Measurements from ENCODE around the gene CCDC178. TPM values are rescaled to one million over a fixed set of nuclear protein-coding genes. Genes with fewer than 3 reads are reported as not detected.

CCDC178 gene
- total RNA-seq, 1 experiment from 2014 or later: not detected

DNA sequence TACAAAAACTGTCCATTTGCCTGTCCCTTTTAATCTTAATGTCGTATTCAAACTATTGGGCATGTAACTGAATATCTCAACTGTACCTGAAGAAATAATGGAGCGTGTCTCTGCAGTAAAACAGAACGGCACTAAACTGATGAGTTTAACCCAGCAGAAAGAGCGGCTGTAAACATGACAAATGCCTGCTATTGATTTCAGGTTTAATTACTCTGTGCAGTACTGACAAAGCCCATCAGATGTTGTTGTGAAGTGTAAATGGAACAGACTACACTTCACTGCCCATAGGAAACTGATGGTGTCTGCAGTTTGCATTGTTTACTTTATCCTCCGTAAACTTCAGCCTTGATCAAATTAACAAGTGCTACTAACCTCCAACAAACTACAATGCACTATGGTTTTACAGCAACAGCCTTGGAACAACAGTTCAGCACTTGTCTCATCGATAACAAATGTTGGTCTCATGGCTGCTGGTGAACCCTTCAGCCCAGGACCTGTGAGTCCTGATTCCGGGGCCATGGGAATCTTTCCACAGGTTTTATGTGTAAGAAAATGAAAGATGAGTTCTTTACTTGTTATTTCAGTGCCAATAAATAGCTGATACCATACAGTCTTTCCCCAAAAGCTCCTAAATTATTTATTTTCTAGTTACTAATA lies 316.5 kb downstream of the CCDC178 start:
- DNase-seq (ENCODE audit: low spot score): no peak

DNA sequence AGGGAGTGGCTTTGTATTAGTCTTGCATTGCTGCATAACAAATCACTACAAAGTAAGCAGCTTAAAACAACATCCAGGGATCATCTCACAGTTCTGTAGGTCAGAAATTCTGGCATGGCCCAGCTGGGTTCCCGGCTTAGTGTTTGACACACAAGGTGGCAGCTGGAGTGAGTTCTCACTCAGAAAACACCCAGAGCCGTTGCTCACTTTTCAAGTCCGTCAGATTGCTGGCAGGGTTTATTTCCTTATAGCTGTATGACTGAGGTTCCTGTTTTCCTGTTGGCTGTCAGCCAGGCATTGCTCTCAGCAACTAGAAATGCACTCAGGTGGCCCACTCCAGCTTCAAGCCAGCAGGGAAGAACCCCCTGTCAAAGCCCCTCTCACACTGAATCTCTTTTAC lies 324.1 kb downstream of the CCDC178 start:
- peak; percentile 61 for DNase-seq (ENCODE audit: low spot score)

DNA sequence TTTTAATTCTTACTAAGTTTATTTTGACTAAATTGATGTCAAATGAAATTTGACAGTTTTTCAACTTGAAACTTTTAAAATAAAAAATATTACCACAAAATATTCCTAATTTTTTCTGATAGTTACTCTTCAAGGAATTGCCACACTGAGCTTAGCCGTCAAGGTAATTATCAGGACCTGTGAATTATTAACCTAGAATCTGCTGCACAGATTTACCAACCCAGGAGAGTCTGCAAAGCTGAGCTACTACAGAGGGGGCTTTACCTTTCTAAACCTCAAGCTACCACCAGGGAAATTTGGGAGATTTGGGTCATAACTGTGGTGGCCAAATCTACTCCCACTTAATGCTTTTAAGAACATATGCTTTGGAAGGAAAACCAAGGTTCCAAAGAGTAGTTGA lies 324.6 kb downstream of the CCDC178 start:
- DNase-seq (ENCODE audit: low spot score): peak; percentile 3

DNA sequence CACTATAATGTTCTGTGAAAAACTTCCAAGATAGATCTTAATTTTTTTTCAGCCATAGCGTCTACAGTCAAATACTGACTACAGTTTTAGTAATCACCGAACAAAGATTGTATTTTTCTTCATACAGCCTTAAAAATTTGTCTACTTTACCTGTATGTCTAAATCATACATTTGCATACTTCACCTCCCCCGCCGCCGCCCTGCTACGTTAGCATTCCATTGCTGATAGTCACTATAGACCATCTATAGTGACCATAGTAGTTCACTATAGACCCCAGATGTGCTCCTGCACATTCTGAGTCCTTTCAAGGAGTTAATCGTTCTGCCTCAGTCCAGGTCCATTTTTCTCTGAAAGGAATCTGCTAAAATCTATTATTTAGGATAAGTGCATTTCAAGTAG lies 325.0 kb downstream of the CCDC178 start:
- no peak for DNase-seq (ENCODE audit: low spot score)

DNA sequence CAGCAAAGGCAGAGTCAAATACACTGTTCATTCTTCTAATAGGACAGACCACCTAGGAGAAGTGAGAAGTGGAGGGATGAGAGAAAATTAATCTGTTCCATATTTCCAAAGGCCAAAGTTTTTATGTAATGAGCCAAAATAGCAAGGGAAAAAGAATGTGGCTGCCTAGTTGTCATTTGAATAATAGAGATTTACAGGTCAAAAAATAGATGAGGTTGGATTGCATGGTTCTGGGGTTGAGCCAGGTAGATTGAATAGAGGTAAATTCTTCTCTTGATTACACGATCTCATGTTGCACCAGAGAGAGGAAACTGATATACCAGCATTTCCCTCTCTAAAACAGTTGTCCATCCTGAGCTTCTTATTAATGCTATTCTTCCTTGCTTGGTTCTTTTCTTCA lies 325.8 kb downstream of the CCDC178 start:
- no peak for DNase-seq (ENCODE audit: low spot score)

DNA sequence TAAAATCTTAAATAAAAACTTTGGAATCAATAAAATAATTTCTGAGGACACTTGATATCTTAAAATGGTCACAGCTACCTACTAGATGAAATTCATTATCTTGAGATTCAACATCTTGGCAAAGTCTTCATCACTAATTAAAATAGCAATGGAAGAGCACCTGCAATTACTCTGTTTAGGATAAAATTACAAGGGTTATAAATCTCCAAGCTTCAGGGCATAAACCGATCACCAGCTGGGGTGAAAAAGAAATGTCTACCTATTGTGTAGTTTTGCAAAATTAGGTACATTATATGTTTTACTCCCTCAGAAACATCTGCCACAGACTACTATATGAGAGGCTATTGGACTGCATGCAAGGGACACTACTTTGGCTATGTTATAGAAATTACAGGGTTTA lies 327.1 kb downstream of the CCDC178 start:
- no peak for DNase-seq (ENCODE audit: low spot score)

DNA sequence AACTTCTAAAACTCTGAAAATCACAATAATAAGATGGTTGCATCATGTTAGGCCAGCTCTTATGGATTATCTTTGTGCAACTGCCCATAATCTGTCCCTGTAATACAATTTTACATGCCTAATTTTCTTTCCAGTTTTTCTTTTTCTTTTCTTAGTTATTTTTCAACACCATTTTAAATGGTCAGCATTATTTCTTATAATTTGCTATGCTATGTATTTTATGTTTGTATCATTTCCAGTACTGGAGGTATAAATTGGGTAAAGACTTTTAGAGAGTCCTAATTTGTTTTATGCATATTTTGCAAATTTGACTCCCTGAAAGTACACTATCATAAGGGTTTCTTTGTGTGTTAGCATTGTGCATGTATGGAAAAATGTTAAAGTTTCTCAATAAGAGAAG lies 333.0 kb downstream of the CCDC178 start:
- DNase-seq (ENCODE audit: low spot score): no peak

DNA sequence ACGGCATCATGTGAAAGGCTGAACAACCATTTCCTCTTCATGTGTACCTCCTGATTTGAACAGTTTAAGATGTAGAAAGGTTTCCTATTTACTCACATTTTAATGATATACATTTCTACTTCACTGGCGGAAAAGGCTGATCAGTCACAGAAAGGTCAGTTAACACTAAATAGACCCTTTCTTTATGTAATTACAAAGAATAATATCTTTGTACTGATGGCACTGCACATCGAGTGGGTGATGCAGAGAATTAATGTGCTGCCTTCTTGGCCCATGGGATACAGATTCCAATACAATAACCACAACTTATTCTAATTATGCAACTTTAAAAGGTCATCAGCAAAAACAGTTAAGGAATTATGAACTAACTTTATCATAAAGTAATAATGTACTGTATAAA lies 339.2 kb downstream of the CCDC178 start:
- no peak for DNase-seq (ENCODE audit: low spot score)

DNA sequence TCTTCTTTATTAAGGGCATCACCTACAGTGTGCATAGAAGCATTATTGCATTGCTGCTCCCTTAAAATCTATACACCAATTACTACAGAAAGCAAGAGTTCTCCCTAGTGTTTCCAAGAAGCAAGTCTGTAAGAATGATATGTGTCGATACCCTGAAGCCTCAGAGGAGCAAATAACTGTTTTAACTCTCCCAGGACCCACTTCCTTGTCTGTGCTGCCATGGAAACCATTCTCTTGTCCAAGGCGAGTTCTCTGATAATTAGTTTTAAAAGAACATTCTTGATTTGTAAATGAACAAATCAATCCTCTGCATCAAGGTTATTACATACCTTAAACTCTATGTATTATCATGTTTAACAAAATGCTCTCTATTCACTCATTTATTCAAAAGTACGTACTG lies 340.9 kb downstream of the CCDC178 start:
- DNase-seq (ENCODE audit: low spot score): no peak

DNA sequence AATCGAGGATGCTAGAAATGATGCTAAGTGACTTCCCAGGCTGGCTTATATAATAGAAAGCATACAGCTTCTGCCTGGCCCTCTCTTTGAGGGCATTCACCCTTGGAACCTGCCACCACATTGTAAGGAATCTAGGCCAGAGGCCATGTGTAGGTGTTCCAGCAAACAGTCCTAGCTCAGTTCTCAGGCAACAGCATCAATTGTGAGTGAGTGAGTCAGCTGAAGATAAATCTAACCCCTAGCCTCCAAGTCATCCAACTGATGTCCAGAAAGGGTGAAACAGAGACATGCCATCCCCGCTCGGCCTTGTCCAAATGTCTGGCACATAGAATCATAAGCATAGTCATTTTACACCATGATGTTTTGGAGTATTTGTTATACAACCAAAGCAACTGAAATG lies 343.4 kb downstream of the CCDC178 start:
- no peak for DNase-seq (ENCODE audit: low spot score)

DNA sequence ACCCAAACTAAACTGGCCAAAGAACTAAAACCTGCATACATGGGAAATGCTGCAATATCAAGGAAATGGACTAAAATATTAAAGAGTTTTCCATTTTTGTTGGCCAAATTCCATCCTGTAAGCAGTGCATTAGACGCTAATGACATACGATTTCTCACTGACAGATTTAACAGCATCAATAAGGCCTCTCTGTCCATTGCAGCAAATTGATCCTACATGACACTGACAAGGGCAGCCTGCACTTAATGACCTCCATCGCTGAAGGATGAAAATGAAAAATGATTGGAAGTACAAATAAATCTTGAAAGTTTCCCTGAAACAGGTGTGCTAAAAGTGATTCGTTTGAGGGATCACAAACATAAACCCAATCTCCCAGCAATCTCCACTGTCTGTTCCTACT lies 350.1 kb downstream of the CCDC178 start:
- DNase-seq (ENCODE audit: low spot score): no peak

DNA sequence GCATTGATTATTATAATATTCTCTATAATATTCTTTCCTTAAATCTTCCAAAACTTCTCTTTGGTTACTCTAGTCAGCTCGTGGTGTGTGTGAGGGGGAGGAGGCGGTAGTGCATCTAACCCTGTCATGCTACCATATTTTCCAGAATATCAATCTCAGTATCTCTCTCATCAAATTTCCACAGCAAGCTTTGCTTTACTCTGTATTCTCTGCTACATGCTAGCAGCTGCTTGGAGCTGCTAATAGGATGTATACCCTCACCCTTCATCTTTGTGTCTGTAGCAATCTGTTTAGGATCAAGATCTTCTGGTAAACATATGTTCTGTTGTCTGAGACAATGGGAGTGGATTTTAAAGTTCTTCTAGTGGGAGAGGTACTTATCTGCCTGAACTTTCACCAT lies 363.9 kb downstream of the CCDC178 start:
- no peak for DNase-seq (ENCODE audit: low spot score)

DNA sequence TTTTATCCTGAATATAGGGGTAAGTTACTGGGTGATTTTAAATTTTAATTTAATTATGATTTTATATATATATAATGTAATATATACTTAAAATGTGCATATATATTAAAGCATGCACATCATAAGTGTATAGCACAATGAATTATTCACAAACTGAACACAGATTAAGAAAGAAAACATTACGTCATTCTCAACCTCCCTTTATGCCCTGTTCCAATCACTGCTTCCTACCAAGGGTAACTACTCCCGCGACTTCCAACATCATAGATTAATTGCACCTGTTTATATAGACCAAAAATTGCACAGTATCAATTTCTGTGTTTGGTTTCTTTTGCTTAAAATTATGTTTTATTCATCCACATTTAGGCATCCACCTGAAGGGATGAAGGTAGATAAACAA lies 366.4 kb downstream of the CCDC178 start:
- no peak for DNase-seq (ENCODE audit: low spot score)

DNA sequence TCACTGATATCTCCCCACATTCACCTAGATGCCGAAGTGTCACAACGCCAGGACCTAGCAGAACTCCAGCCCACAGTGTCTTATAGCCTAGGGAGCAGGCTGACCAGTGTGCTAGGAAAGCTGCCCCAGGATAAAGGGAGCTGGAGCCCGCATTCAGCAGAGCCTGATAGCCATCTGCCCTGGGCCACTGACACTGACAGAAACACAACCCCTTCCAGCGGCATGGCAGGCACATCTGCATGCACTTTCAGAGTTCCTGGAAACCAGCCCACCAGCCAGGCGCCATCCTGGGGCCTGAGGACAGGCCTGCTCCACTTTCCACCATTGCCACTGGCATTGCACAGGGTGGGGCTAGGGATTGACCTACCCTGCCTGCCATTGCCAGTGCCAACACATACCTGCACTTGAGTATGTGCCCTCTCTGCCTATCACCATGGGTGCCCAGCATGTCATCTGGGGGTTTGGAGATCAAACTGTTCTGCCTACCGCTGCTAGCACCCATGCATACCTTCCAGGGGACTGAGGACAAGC lies 377.6 kb downstream of the CCDC178 start:
- no peak for DNase-seq (ENCODE audit: low spot score)

DNA sequence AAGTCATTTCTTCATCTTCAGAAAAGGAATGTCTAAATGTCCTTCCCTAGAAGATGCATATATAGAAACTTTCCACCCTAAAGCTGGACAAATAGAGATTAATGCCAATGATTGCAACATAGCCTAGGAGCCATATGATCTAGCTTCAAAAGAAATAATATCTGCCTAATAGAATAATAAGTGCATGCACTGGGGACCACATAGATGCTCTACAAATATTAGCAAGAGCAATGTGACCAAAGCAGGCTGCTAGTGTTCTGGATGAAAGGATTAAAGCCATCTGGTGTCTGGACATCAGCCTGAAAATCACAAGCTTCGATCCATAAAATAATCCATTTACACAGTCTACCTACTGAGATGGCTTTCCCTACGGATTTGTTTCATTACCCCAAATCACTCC lies 387.6 kb downstream of the CCDC178 start:
- no peak for DNase-seq (ENCODE audit: low spot score)

DNA sequence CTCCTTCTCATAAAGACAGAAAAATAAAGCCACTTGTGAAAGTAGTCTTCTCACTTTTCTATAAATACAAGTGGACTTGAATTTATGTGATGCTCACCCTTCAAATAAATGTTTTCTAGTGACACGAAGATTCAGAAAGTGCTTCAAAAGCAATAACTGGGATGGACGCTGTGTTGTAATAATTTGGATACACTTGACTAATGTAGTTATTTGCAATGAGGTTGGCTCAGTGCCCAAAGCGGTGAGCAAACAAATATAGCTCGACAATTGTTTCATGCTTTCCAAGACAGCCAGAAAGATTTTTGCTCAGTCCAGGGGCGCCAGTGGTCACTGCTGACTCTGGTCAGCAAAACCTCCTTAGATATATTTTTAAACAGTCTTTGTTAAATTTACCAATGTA lies 389.1 kb downstream of the CCDC178 start:
- DNase-seq (ENCODE audit: low spot score): peak; percentile 1

DNA sequence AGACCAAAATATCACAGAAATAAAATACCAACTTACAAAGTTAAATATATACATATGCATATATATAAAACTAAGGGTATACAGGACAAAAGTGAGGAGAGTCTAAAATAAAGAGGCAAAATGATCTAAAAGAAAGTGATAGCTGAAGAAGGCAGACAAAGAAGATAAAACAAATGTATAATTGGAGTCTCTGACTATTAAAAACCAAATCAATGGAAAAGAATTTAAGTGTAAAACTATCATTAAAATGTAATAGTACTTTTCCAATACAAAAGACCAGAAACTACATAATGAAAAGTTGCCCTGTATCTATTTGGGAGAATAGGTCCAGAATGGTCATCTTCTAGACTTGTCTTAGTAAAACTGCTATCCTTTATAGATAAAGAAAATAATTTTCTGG lies 400.3 kb downstream of the CCDC178 start:
- no peak for DNase-seq (ENCODE audit: low spot score)

DNA sequence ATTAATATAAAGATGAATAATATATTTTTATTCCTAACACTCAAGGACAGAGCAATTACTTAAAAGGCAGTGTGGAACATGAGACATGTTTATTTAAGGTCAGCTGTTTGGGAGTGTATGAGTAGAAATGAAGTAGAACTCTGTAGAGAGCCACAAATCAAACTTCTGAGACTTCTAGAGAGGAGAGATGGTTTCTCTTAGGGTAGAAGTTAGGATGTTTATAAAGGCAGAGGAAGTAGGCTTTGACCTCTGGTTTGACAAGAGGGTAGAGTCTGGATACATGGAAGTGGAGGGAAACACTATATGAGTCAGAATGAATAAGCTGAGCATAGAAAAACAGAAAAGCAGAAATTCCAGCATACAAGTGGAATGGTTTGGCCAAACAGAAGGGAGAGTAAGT lies 405.6 kb downstream of the CCDC178 start:
- DNase-seq (ENCODE audit: low spot score): no peak

DNA sequence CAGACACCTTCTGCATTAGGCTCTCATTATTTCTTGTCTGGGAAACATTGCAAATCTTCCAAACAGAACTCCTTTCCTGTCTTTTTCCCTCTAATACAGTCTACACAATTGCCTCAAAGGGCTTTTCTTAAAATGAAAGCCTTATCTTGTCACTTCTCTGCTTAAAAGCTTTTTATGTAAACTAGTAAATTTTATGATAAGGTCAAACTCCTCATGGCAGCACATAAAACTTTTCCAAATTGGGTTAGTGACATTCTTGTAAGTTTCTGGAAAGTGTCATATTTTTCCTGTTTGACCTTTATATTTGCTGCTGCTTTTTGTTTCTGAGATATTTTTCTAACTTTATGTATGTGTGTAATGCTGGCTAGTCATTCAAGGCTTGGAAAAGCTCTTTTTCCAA lies 406.3 kb downstream of the CCDC178 start:
- DNase-seq (ENCODE audit: low spot score): no peak

DNA sequence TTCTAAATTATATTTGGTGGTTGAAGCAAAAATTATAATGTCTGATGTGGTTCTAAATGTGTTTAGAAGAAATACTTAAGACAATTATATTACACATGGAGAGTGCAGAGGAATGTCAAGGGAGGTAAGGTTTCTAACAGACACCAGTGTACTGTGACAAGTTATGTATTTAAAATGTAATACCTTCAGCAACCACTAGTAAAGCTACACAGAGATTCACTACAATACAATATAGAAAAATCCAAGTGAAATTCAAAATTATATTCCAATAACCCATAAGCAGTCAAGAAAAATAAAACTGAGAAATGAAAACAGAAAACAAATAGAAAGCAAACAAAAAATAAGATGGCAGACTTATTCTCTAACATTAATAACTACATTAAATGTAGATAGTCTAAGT lies 418.2 kb downstream of the CCDC178 start:
- DNase-seq (ENCODE audit: low spot score): no peak

DNA sequence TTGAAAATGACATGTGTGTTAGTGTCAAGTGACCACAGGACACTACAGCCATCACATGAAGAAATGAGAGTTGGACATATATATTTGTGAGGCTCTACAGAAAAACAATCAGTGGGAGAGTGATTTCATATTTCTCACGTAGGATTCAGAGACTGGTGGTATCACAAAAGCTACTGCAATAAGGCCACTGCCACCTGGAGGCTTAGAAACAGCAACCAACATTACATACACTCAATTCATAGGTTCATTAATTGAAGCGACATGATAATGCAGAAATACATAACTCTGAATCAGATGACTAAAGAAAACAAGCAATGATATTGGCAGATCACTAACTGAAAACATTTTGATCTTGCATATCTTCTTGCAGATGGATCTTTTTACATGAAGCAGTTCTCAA lies 419.6 kb downstream of the CCDC178 start:
- no peak for DNase-seq (ENCODE audit: low spot score)

DNA sequence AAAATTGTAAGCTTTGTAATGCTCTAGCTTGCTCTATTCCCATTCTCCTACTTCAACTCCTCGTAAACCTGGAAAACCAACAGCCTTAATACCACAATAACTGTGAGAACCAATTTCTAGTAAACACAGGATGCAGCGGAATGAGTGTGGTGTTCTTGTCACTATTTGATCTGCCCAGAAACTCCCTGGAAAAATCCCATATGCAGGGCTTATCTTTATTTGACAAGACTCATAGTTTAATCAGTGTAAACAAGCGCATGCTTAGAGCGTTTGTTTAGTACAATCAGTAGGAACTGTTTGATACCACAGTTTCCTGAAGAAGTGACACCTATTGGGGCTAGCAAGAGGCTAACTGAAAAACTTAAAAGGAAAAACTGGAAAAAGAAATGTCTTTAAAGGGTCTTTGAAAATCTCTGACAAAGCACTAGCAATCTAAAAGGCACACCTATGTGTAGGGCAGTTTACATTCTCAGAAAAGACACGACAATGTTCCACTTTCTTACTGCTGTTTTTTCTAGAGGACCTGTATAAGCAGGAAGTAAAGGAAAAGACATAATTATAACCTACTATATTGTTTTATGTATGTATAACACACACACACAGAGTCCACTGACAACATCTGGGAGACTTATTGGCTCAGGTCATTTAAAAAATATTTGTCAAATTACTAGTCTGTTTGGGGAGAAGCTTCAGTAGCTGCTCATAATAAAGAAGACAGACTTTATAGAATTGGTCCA lies 426.3 kb downstream of the CCDC178 start:
- DNase-seq (ENCODE audit: low spot score): no peak

DNA sequence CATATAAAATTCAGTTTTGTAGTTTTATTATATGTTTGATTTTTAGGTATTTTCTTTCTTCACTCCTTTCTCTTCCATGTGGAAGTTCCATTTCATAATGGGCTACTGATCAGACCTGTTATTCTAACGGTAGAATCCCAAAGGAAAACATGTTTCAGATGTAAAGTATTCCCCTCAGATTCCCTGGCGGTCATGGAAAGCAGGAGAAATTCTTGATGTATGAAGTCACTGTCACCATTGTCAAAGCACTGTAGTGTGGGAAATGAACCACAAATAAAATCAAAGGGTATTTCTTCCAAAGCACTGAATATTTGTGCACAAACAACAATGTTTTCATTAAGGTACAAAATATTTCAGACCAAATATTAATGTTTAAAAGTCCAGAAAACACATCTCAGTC lies 430.4 kb downstream of the CCDC178 start:
- no peak for DNase-seq (ENCODE audit: low spot score)
